H1 (cell line): ENCODE data around the gene LBHD1. TPM values are rescaled to one million over a fixed set of nuclear protein-coding genes. Genes with fewer than 3 reads are reported as not detected.

Experiments used
- ASH2L ChIP-seq: fragments of 200-600, 300-600 bp; sonication (generic); IDR thresholded peaks from one replicate; pipeline ENCODE4 v1.7.1; 2017; ENCODE audit warnings: low read length
- BACH1 ChIP-seq: IDR thresholded peaks from 2 replicates; pipeline ENCODE4 v1.6.1; 2012; ENCODE audit warnings: low read length, improper control_type of control experiment
- CBX5 ChIP-seq: fragments of 300-800, 300-1000 bp; sonication (generic); IDR thresholded peaks from 2 replicates; pipeline ENCODE4 v1.7.1; 2016; ENCODE audit warnings: antibody characterized with exemption, low read length, low read depth
- EGR1 ChIP-seq: IDR thresholded peaks from 2 replicates; pipeline ENCODE4 v1.6.1; 2011; ENCODE audit warnings: low read depth, low read length, borderline replicate concordance
- EP300 ChIP-seq, 2 experiments: IDR thresholded peaks; 1 replicate in 1 of 2; 2 replicates in 1 of 2; pipeline ENCODE4 v1.6.1; 2011 to 2012; ENCODE audit warnings: low read depth in 2 of 2, low read length in 2 of 2, mild to moderate bottlenecking in 2 of 2, borderline replicate concordance in 1 of 2, inconsistent platforms in 1 of 2, moderate library complexity in 1 of 2
- GTF2F1 ChIP-seq: IDR thresholded peaks from 2 replicates; pipeline ENCODE4 v1.6.1; 2012; ENCODE audit warnings: low read depth, low read length, improper control_type of control experiment, borderline replicate concordance
- KDM4A ChIP-seq: IDR thresholded peaks from one replicate; pipeline ENCODE4 v1.7.1; 2012; ENCODE audit warnings: low read depth, mild to moderate bottlenecking, moderate library complexity, low read length, inconsistent platforms; ENCODE audit not compliant: severe bottlenecking
- KDM5A ChIP-seq: fragments of 200-600 bp; IDR thresholded peaks from 2 replicates; pipeline ENCODE4 v1.7.1; 2012; ENCODE audit warnings: mild to moderate bottlenecking, low read length, inconsistent platforms, mixed read lengths
- PHF8 ChIP-seq: fragments of 200-600 bp; sonication (generic); conservative IDR thresholded peaks from 2 replicates; pipeline ENCODE4 v1.7.1; 2012; ENCODE audit warnings: low read depth, mild to moderate bottlenecking, inconsistent platforms, low read length, moderate library complexity
- POLR2A ChIP-seq, 2 experiments: IDR thresholded peaks; 1 replicate in 1 of 2; 2 replicates in 1 of 2; pipeline ENCODE4 v1.6.1; 2011; ENCODE audit warnings: low read depth in 2 of 2, low read length in 2 of 2, mild to moderate bottlenecking in 2 of 2; ENCODE audit errors: control extremely low read depth in 1 of 2
- POLR2AphosphoS5 ChIP-seq: IDR thresholded peaks from 2 replicates; pipeline ENCODE4 v1.6.1; 2011; ENCODE audit warnings: low read depth, low read length
- RAD21 ChIP-seq, 2 experiments: IDR thresholded peaks in 1 of 2; conservative IDR thresholded peaks in 1 of 2; 2 replicates each; pipeline ENCODE4 v1.6.1; 2011; ENCODE audit warnings: low read depth in 2 of 2, low read length in 2 of 2, improper control_type of control experiment in 1 of 2, inconsistent platforms in 1 of 2, mild to moderate bottlenecking in 1 of 2, moderate library complexity in 1 of 2
- RFX5 ChIP-seq: IDR thresholded peaks from 2 replicates; pipeline ENCODE4 v1.6.1; 2011; ENCODE audit warnings: low read depth, low read length, improper control_type of control experiment, borderline replicate concordance
- SIN3A ChIP-seq, 2 experiments: IDR thresholded peaks in 1 of 2; conservative IDR thresholded peaks in 1 of 2; 2 replicates each; pipeline ENCODE4 v1.6.1; 2011 to 2012; ENCODE audit warnings: low read length in 2 of 2, improper control_type of control experiment in 1 of 2, low read depth in 1 of 2, mild to moderate bottlenecking in 1 of 2
- SP1 ChIP-seq: IDR thresholded peaks from 2 replicates; pipeline ENCODE4 v1.6.1; 2011; ENCODE audit warnings: low read depth, low read length
- SP4 ChIP-seq: IDR thresholded peaks from 2 replicates; pipeline ENCODE4 v1.6.1; 2012; ENCODE audit warnings: low read length, inconsistent platforms
- SUZ12 ChIP-seq: fragments of 200-600 bp; sonication (generic); IDR thresholded peaks from 2 replicates; pipeline ENCODE4 v1.6.1; 2012; ENCODE audit warnings: mild to moderate bottlenecking, inconsistent platforms, low read length, moderate library complexity, mixed read lengths
- TAF1 ChIP-seq: IDR thresholded peaks from 2 replicates; pipeline ENCODE4 v1.6.1; 2011; ENCODE audit warnings: mild to moderate bottlenecking, low read depth, low read length
- TAF7 ChIP-seq: optimal IDR thresholded peaks from 2 replicates; pipeline ENCODE3; 2011; ENCODE audit warnings: low read depth, mild to moderate bottlenecking, inconsistent platforms, low read length, moderate library complexity, borderline replicate concordance
- YY1 ChIP-seq: IDR thresholded peaks from 2 replicates; pipeline ENCODE4 v1.6.1; 2011; ENCODE audit warnings: low read depth, mild to moderate bottlenecking, low read length
- polyA plus RNA-seq, 7 experiments: library from polyadenylated mRNA; depleted of rRNA in 3 of 7; stranded (reverse) in 5 of 7; unstranded in 2 of 7; fragments of >200 nt in 5 of 7; fragments of 200-250 nt in 2 of 7; gene quantifications; 1 replicate in 5 of 7; 2 replicates in 1 of 7; 4 replicates in 1 of 7; pipeline versions ENCODE4 v1.2.1 to v1.2.3, GENCODE V29; 2011 to 2013; ENCODE audit warnings: missing spikeins in 2 of 7, mixed read lengths in 2 of 7
- total RNA-seq: library from RNA; stranded (reverse); fragmentation: NEBNext Ultra II Directional; extraction: Animal tissue kit (Norgen Biotek cat#: 25700); gene quantifications from 2 replicates; pipeline ENCODE4 v1.2.1, GENCODE V29; 2021
- TF ChIP-seq, protein P1 (sequence below): IDR thresholded peaks from 2 replicates; pipeline ENCODE4 v1.6.1; 2012; ENCODE audit warnings: inconsistent platforms
- TF ChIP-seq, protein P2 (sequence below): IDR thresholded peaks from 2 replicates; pipeline ENCODE4 v1.6.1; 2012; ENCODE audit warnings: inconsistent platforms

Gene LBHD1
- total and polyA plus RNA-seq, 2 of the 8 experiments (the other 6 are each of a cell fraction or from before 2014, with no cell fraction given) = 2.3 to 5.2 TPM

DNA sequence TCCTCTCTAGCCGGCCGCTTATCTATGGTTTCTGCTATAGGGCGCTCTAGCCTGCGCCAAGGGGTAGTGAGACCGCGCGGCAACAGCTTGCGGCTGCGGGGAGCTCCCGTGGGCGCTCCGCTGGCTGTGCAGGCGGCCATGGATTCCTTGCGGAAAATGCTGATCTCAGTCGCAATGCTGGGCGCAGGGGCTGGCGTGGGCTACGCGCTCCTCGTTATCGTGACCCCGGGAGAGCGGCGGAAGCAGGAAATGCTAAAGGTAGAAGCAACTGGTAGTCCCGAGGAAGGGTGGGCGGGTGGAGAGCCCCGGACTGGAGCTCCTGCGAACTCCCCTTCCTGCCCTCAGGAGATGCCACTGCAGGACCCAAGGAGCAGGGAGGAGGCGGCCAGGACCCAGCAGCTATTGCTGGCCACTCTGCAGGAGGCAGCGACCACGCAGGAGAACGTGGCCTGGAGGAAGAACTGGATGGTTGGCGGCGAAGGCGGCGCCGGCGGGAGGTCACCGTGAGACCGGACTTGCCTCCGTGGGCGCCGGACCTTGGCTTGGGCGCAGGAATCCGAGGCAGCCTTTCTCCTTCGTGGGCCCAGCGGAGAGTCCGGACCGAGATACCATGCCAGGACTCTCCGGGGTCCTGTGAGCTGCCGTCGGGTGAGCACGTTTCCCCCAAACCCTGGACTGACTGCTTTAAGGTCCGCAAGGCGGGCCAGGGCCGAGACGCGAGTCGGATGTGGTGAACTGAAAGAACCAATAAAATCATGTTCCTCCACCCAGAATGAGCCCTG, at the start of gene LBHD1, which contains the start of gene UQCC3 (continued):
- TF ChIP-seq, protein P1, sequence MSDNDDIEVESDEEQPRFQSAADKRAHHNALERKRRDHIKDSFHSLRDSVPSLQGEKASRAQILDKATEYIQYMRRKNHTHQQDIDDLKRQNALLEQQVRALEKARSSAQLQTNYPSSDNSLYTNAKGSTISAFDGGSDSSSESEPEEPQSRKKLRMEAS = peak; percentile 69
- TF ChIP-seq GTF2F1 (no peak; the same call in 1 of the 2 replicates), EP300 (IDR thresholded peaks at IDR 0.05; ENCODE audit: borderline replicate concordance in 1 of 2, low read depth in 2 of 2, low read length in 2 of 2) (no peak), KDM5A (0 out of 2 replicates have a peak, but pooled peaks have one; percentile 50), SP4 (0 out of 2 replicates have a peak, but pooled peaks have one; percentile 13), SP1 (no peak), SUZ12 (no peak), KDM4A (peak; percentile 54), ASH2L (peak; percentile 88), PHF8 (peak; percentile 85), CBX5 (no peak), TAF1 (peak; percentile 95), RAD21 (IDR thresholded peaks at IDR 0.05 in 1 of 2, conservative IDR thresholded peaks at IDR 0.05 in 1 of 2; ENCODE audit: low read depth in 2 of 2, low read length in 2 of 2) (no peak), BACH1 (peak; percentile 73), POLR2A (IDR thresholded peaks at IDR 0.05; ENCODE audit: control extremely low read depth in 1 of 2, low read depth in 2 of 2, low read length in 2 of 2) (peak in 1 of 2 experiments; percentile 71; a peak in 2 of 3 replicates), RFX5 (no peak), YY1 (peak; percentile 28; the same call in 1 of the 2 replicates), POLR2AphosphoS5 (0 out of 2 replicates have a peak, but pooled peaks have one; percentile 57), TAF7 (peak; percentile 69), EGR1 (peak; percentile 86), SIN3A (conservative IDR thresholded peaks at IDR 0.05 in 1 of 2, IDR thresholded peaks at IDR 0.05 in 1 of 2; ENCODE audit: low read depth in 1 of 2, low read length in 2 of 2) (peak; percentile 63 to 87; a peak in 3 of 4 replicates)
- TF ChIP-seq, protein P2, sequence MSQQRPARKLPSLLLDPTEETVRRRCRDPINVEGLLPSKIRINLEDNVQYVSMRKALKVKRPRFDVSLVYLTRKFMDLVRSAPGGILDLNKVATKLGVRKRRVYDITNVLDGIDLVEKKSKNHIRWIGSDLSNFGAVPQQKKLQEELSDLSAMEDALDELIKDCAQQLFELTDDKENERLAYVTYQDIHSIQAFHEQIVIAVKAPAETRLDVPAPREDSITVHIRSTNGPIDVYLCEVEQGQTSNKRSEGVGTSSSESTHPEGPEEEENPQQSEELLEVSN = peak; percentile 17; the same call in 1 of the 2 replicates
- TF ChIP-seq, all 59 proteins: peak for 21
